WTC11 (cell line): ENCODE measurements around the gene CITED4. TPM values are rescaled to one million over a fixed set of nuclear protein-coding genes. Genes with fewer than 3 reads are reported as not detected.

ENCODE experiments used
- ATAC-seq: fragments of 200-7000 bp; cut with Tn5 transposase; 2 replicates; pipeline ENCODE4 v1.10.0; 2021; ENCODE audit warnings: mild to moderate bottlenecking, moderate library complexity
- CTCF ChIA-PET: fragments of 300-600 bp; sonication (Branson Sonifier 250); formaldehyde crosslinking; loops from one replicate; lab custom pipeline; 2021; ENCODE audit warnings: antibody characterized with exemption; lab: Charles Lee
- POLR2A ChIA-PET: fragments of 350-600 bp; sonication (Branson Sonifier 250); formaldehyde crosslinking; loops from one replicate; lab custom pipeline; 2021; ENCODE audit warnings: antibody characterized with exemption; lab: Charles Lee
- DNase-seq: peaks from one replicate; pipeline ENCODE4 v3.0.0; 2021; ENCODE audit warnings: low spot score
- H3K27ac Mint-ChIP-seq: 2 replicates; pipeline ENCODE4 v1.8.0; 2021; ENCODE audit warnings: mixed read lengths
- H3K27me3 Mint-ChIP-seq: 2 replicates; pipeline ENCODE4 v1.8.0; 2021; ENCODE audit warnings: low read depth, mild to moderate bottlenecking, moderate library complexity, mixed read lengths
- H3K36me3 Mint-ChIP-seq: 2 replicates; pipeline ENCODE4 v1.8.0; 2021; ENCODE audit warnings: mixed read lengths
- H3K4me1 Mint-ChIP-seq: 2 replicates; pipeline ENCODE4 v1.8.0; 2022; ENCODE audit warnings: mixed read lengths
- H3K4me3 Mint-ChIP-seq: 2 replicates; pipeline ENCODE4 v1.8.0; 2021; ENCODE audit warnings: mild to moderate bottlenecking, moderate library complexity, mixed read lengths
- H3K9me3 Mint-ChIP-seq: 2 replicates; pipeline ENCODE4 v1.8.0; 2021; ENCODE audit warnings: mixed read lengths
- AR ChIP-seq: fragments of 250-450 bp; sonication (Bioruptor Pico); IDR thresholded peaks from 2 replicates; pipeline ENCODE4 v1.9.0; 2021; ENCODE audit warnings: mild to moderate bottlenecking
- CREM ChIP-seq: sonication (generic); formaldehyde crosslinking; IDR thresholded peaks from 2 replicates; pipeline ENCODE4 v1.8.1; 2022; ENCODE audit warnings: mild to moderate bottlenecking, missing genetic modification reagents, moderate library complexity
- E2F1 ChIP-seq: sonication (generic); formaldehyde crosslinking; IDR thresholded peaks from 2 replicates; pipeline ENCODE4 v1.8.0; 2022; ENCODE audit warnings: mild to moderate bottlenecking, missing genetic modification reagents
- ESRRA ChIP-seq: sonication (generic); formaldehyde crosslinking; IDR thresholded peaks from 2 replicates; pipeline ENCODE4 v1.8.1; 2022; ENCODE audit warnings: mild to moderate bottlenecking, missing genetic modification reagents, borderline replicate concordance
- MXD4 ChIP-seq: fragments of 250-450 bp; sonication (Bioruptor Pico); IDR thresholded peaks from 2 replicates; pipeline ENCODE4 v1.8.0; 2021; ENCODE audit warnings: mild to moderate bottlenecking, moderate library complexity, borderline replicate concordance
- NFATC4 ChIP-seq: fragments of 250-450 bp; sonication (Bioruptor Pico); IDR thresholded peaks from 2 replicates; pipeline ENCODE4 v1.9.0; 2021; ENCODE audit warnings: mild to moderate bottlenecking
- NFE2L1 ChIP-seq: sonication (generic); formaldehyde crosslinking; IDR thresholded peaks from 2 replicates; pipeline ENCODE4 v1.8.1; 2023; ENCODE audit warnings: missing genetic modification reagents
- NR1H2 ChIP-seq: sonication (generic); formaldehyde crosslinking; IDR thresholded peaks from 2 replicates; pipeline ENCODE4 v1.9.0; 2021; ENCODE audit warnings: mild to moderate bottlenecking, moderate library complexity, missing genetic modification reagents
- NR3C1 ChIP-seq: sonication (generic); formaldehyde crosslinking; conservative IDR thresholded peaks from 2 replicates; pipeline ENCODE4 v1.8.1; 2023; ENCODE audit warnings: low read depth, mild to moderate bottlenecking, missing genetic modification reagents
- SMAD3 ChIP-seq: sonication (generic); formaldehyde crosslinking; IDR thresholded peaks from 2 replicates; pipeline ENCODE4 v1.8.0; 2022; ENCODE audit warnings: missing genetic modification reagents, mild to moderate bottlenecking, borderline replicate concordance
- SMAD4 ChIP-seq: sonication (generic); formaldehyde crosslinking; IDR thresholded peaks from 2 replicates; pipeline ENCODE4 v1.8.0; 2022; ENCODE audit warnings: mild to moderate bottlenecking, missing genetic modification reagents
- ZNF138 ChIP-seq: sonication (generic); formaldehyde crosslinking; conservative IDR thresholded peaks from 2 replicates; pipeline ENCODE4 v1.8.1; 2022; ENCODE audit warnings: mild to moderate bottlenecking, moderate library complexity, missing genetic modification reagents
- ZNF396 ChIP-seq: fragments of 250-450 bp; sonication (Bioruptor Pico); IDR thresholded peaks from 2 replicates; pipeline ENCODE4 v1.8.0; 2021; ENCODE audit warnings: mild to moderate bottlenecking, moderate library complexity, borderline replicate concordance
- ZNF425 ChIP-seq: fragments of 250-450 bp; sonication (Bioruptor Pico); conservative IDR thresholded peaks from 2 replicates; pipeline ENCODE4 v1.9.0; 2021; ENCODE audit warnings: mild to moderate bottlenecking
- ZNF671 ChIP-seq: fragments of 250-450 bp; sonication (Bioruptor Pico); IDR thresholded peaks from 2 replicates; pipeline ENCODE4 v1.8.0; 2021; ENCODE audit warnings: mild to moderate bottlenecking
- ZSCAN18 ChIP-seq: fragments of 250-450 bp; sonication (Bioruptor Pico); IDR thresholded peaks from 2 replicates; pipeline ENCODE4 v2.1.2; 2022; ENCODE audit warnings: mild to moderate bottlenecking, moderate library complexity
- total RNA-seq: library from RNA; stranded (reverse); gene quantifications from 3 replicates; pipeline ENCODE4 v1.2.3, GENCODE V29; 2021
- TF ChIP-seq, protein P1 (sequence below): sonication (generic); formaldehyde crosslinking; IDR thresholded peaks from 2 replicates; pipeline ENCODE4 v1.8.1; 2022; ENCODE audit warnings: mild to moderate bottlenecking, missing genetic modification reagents, moderate library complexity, borderline replicate concordance
- TF ChIP-seq, protein P2 (sequence below): sonication (generic); formaldehyde crosslinking; IDR thresholded peaks from 2 replicates; pipeline ENCODE4 v1.8.1; 2022; ENCODE audit warnings: mild to moderate bottlenecking, moderate library complexity, missing genetic modification reagents

The CITED4 gene
- total RNA-seq, 1 experiment from 2014 or later, result 24.6 TPM

DNA sequence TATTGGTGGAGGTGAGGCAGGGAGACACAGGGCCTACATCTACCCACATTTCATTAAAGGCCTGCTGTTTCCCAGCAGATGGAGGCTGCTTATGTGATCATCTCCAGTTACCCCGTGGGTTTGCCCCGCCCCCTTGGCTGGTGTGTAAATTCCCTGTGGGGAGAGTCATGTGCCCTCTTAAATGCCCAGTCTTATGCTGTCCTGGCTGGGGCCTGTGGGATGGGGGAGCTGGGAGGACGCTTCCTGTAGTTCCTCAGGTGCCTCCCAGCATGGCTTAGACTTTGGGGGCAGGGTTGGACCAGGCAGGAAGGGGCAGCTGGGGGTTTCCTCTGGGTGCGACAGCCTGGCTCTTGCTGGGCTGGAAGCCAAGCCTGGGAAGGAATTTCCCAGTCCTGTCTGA lies 15.5 kb upstream of the CITED4 start (continued):
- TF ChIP-seq, protein P1, sequence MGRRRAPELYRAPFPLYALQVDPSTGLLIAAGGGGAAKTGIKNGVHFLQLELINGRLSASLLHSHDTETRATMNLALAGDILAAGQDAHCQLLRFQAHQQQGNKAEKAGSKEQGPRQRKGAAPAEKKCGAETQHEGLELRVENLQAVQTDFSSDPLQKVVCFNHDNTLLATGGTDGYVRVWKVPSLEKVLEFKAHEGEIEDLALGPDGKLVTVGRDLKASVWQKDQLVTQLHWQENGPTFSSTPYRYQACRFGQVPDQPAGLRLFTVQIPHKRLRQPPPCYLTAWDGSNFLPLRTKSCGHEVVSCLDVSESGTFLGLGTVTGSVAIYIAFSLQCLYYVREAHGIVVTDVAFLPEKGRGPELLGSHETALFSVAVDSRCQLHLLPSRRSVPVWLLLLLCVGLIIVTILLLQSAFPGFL (CRISPR knock-in tag), result no peak
- TF ChIP-seq NFATC4, result no peak

GRCh38 chr1:40876891-40877290 lies 14.7 kb upstream of the CITED4 start:
- Mint-ChIP-seq H3K27me3 (peaks cover 8% of the 10 kb centered on the region), H3K9me3 (peaks cover 15% of the 10 kb centered on the region), H3K27ac (no peak overlapping the region), H3K4me1 (peaks cover 12% of the 10 kb centered on the region), H3K4me3 (no peak overlapping the region), H3K36me3 (peaks cover 13% of the 10 kb centered on the region)
- TF ChIP-seq ZNF138 (CRISPR knock-in tag) (no peak), ZSCAN18 (CRISPR knock-in tag) (no peak), ZNF671 (no peak), MXD4 (no peak), NR1H2 (CRISPR knock-in tag) (no peak), NFE2L1 (CRISPR knock-in tag) (no peak), NR3C1 (CRISPR knock-in tag) (no peak), CREM (CRISPR knock-in tag) (no peak), NFATC4 (no peak), SMAD3 (CRISPR knock-in tag) (no peak), ESRRA (no peak), ZNF425 (CRISPR knock-in tag) (no peak), SMAD4 (CRISPR knock-in tag) (no peak), AR (CRISPR knock-in tag) (no peak), ZNF396 (CRISPR knock-in tag) (no peak), E2F1 (no peak)
- TF ChIP-seq, protein P2, sequence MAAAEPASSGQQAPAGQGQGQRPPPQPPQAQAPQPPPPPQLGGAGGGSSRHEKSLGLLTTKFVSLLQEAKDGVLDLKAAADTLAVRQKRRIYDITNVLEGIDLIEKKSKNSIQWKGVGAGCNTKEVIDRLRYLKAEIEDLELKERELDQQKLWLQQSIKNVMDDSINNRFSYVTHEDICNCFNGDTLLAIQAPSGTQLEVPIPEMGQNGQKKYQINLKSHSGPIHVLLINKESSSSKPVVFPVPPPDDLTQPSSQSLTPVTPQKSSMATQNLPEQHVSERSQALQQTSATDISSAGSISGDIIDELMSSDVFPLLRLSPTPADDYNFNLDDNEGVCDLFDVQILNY (CRISPR knock-in tag), result no peak
- ChIA-PET POLR2A (interaction anchor here (0.6 kb wide), 2 partner anchors 9 to 63 kb away, joined by 4 to 7 read pairs; no protein-coding TSS in a partner anchor), CTCF (interaction anchor here (1.5 to 1.9 kb wide), 3 partner anchors 14 to 72 kb away, joined by 3 to 23 read pairs (median 6); partner anchors contain the start of gene CITED4)
- no peak for DNase-seq
- no peak for ATAC-seq
